ENCODE results near the gene ANKRD37.
A peak's percentile ranks its signal among the peaks of the same experiment; 100 is the strongest.

Gene ANKRD37

DNA sequence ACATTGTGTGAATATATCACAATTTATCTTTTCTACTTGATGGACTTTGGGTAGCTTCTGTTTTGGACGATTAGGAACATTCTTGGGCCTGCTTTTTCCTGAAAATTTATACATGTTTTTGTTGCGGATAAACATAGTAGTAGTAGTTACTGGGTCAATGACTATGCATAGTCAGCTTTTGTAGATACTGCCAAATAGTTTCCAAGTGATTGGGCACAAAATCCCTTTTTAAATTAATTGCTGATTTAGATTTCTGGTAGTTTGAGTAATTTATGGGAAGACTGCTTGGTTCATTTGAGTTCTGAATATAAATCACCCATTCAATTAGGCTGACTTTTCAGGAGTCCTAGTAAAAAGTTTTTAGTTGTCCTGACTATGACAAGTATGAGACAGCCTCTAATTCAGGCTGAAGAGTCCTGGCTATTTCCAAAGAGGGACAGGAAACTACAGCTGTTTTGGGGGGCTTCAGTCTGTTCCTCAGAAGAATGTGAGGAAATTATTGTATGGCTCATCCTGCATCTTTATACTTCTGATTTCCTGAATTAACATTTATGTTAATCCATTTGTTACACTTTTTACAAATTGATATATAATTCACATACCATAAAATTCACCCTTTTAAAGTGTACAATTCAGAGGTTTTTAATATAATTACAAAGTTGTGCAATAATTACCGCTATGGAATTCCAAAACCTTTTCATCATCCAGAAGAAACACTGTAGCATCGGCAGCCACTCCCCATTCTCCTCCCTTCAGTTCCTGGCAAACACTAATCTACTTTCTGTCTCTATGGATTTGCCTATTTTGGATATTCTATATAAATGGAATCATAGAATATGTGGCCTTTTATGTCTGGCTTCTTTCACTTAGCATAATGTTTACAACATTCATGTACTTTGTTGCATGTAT lies 15.1 kb upstream of the ANKRD37 start:
- DNase-seq = no peak

- no peak for DNase-seq
Observed at GRCh38 chr4:185382754-185383153, 13.9 kb upstream of the ANKRD37 start.

DNA sequence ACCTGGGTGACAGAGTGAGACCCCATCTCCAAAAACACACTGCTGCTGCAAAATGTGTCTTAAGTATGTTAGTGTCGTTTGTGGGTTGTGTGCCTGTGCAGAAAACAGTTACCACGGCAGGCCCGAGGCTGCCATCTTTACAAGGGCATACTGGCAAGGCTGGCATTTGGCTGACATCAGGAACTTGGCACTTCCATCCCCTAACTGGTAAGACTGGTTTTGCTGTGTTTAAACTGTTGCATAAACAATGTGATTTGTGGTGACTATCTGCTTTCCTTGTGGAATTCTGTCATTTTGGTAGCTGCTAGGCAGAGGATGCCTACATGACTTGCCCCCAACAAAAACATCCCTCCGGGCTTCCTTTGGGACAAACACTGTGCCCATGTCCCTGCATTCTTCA lies 13.2 kb upstream of the ANKRD37 start:
- DNase-seq = no peak

DNA sequence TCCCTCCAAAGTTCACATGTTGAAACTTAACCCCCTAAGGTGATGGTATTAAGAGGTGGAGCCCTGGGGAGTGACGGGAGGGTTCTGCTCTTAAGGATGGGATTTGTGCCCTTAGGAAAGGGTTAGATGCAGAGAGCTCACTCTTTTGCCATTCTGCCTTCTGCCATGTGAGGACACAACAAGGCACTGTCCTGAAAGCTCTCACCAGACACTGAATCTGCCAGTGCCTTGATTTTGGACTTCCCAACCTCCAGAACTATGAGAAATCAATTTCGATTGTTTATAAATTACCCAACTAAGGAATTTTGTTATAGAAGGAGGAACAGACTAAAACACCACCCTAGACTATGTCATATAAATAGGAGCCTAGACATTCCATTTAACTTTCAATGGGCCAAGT lies 12.6 kb upstream of the ANKRD37 start:
- DNase-seq = no peak

DNA sequence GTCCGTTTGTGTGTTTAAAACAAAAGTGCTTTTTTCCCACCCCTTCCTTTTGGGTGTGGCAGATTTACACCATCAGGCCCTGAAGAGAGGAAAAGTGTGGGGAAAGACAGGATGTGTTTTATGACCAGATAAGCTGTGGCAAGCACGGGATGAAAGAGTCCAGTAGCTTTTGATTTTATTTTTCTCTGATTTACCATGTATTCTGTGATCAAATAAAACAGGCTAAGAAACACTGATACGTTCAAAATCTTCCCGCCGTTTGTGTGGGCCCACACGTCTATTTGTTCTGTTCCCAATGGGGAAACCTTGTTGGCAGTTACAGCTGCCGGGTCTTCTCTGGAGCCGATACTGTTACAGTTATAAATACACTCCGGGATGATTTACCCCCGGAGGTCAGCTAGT lies 11.7 kb upstream of the ANKRD37 start:
- no peak for DNase-seq

GRCh38 chr4:185387957-185388356 lies 8.7 kb upstream of the ANKRD37 start:
- DNase-seq = no peak

DNA sequence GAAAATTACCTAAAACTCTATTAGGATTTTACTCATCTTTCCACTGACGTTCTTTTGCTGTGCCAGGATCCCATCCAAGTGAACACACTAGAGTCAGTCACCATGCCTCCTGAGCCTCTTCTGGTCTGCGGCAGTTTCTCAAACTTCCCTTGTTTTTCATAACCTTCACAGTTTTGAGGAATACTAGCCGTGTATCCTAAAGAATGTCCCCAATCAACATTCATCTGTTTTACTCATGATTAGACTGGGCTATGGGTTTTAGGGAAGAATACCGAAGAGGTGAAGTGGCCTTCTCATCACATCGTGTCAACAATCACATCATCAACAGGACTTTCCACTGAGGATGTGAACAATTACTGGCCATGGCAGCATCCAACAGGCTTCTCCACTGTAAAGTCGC lies 5.7 kb upstream of the ANKRD37 start:
- no peak for DNase-seq

DNA sequence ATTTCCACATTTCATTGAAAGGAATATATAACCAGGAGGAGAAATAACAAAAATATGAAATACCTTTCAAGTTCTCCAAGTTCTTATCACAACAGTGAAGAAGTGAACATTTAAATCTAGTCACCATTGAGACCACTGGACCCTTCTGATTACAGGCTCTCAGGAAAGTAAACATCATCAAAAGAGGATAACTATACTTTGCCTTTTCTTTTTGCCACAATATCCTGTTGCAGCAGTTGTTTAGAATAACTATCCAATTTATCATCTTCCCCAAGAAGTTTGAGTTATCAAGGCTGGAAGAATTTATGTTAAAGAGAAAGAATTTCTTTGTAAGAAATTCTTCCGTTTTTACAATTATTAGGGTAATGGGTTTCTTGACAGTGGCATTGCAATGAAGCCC lies 4.5 kb upstream of the ANKRD37 start:
- no peak for DNase-seq

DNA sequence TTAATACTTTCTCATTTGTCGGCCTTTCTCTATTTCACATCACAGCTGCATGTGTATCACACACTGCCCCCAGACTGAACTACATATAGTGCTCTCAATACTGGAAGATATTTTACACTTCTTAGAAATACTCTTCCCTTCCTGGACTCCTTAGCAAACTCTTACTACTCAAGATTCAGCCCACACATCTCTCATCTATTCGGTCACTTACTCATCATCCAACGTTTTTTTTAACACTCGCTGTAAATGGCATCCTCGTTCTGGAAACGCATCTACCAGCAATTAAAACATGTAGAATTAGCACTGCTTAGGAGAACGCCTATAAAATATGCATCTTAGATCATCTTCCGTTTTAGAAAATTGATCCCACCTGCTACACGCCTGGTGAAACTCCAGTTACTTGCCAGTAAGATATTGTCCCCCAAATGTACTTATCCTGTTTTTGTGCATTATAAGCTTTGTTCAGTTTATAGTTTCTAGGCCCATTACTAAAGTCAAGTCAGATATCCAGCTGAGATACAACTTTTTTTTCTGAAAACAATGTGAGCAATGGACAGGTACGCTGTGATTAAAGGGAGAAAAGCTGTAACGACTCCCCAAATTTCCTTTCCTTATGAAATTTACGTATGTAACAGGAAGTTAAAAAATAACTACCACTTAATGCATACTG lies 1.9 kb upstream of the ANKRD37 start:
- no peak for DNase-seq

DNA sequence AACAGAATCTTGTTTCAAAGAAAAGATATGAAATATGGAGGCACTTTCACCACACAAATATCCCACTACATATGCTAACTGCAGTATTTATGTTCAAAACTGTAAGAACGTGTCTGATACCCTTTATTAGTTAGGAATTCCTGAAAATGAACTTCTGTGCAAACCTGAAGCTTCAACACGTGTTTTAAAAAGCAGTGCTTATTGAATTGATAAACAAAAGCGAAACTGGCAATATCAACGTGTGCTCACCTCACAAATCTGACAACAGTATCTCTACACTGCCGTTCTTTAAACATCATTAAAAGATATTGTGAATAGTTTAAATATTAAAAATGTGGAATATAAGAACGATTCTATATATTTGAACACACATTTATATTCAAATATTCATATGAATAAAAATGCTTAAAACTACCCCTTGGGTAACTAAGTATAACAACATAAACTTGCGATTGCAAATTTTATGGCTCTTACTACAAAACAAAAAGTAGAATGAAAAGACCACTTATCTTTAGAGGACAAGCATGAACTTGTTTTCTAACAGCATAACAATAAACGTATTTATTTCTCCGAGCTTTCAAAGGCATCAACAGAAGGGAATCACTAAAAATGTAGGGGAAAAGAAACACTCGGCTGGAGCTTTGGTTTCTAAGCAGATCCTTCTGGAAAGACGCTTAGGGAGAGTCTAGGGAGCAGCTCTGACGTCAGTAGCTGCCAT lies 1.2 kb upstream of the ANKRD37 start, which contains the start of gene LRP2BP:
TSS of gene LRP2BP (minus strand) at position 687 of the 718 bp plus-strand sequence. CDS start 17,738 bp downstream, outside the sequence.
- no peak for DNase-seq

- peak; percentile 87 to 94 (median 90) for DNase-seq
Observed at GRCh38 chr4:185395956-185396723, 501 bp upstream of the ANKRD37 start.

GRCh38 chr4:185398618-185399017 lies 2.0 kb downstream of the ANKRD37 start:
- DNase-seq = no peak

- DNase-seq = no peak
Observed at GRCh38 chr4:185399466-185399865, 2.8 kb downstream of the ANKRD37 start.

- DNase-seq = no peak
Observed at GRCh38 chr4:185404031-185404430, 7.4 kb downstream of the ANKRD37 start.

DNA sequence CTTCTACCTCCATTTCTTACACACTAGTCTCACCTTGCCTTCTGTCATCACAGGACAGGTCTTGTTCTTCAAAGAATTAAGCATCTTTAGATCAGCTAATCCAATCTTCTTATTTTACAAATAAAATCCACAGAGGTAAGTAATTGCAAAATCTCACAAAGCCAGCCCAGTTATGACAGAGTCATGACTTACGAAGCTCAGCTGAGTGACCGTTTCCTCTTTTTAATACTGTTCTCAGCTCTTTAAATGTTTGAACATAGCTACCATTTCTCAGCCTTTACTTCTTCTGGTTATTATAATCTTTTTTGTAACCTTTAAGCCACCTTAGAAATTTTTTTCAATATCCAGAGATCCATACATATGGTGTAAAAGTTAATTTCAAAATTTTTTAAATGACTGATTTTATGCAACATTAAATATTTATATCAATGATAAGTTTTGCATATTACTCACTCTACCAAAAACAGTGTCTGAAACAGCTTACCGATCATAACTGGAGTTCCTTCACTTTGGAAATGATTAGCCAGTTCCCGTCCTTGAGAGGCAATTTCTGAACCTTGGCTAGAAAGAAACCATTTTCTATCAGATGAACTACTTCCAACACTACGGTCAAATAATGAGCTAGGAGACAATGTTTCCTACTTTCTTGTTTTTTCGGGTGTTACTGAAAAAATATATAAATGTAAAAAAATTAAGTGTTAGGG lies 8.8 kb downstream of the ANKRD37 start:
- DNase-seq = no peak

DNA sequence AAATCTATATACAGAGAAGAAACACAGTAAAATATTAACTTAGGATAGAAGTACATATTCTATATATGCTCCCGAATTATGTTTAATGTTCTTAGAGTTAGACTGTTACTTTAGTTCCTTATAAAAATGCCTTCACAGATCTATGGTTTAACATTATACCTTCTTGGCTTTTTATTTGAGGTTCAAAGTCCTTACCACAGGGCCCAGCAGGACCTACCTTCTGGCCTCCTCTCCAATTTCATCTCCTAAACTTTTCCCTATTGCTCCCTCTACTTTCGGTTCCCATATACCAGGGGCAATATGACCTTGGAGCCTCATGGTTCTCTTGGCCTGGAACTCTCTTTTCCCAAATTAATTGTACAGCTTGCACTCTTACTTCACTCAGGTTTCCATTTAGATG lies 11.8 kb downstream of the ANKRD37 start:
- DNase-seq = no peak

DNA sequence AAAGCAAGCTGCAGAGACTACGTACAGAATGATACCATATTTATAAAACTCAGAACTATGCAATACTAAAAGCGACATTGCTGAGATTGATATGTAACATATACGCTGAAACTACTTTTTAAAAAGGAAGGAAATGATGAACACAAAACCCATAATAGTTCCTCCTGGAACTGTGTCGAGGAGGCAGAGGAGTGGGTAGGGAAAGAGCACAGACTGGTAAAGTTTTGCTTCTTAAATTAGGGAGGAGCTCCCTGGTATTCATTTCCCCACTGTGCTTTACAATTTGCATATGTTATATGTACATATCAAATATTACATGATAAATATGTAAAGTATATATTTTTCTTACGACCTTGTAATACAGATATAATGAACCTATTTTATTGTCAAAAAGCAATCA lies 15.2 kb downstream of the ANKRD37 start:
- DNase-seq = no peak

DNA sequence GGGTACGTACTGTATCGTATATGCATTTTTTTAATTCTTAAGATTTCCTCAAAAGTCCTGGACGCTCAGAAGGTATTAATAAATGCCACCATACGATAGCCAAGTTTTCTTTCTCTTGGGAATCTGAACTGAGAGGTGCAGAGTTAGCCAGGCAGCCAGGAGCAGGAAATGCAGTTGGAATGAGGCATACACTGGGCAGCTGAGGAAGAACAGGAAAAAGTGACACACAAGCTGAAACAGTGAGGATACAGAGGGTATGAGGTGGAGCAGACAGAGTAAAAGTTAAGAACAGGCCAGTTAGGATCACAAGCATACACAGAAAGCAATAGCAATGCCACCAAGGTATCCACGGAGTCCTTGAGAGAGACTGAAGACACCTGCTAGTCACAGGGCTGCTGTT lies 15.8 kb downstream of the ANKRD37 start:
- no peak for DNase-seq

DNA sequence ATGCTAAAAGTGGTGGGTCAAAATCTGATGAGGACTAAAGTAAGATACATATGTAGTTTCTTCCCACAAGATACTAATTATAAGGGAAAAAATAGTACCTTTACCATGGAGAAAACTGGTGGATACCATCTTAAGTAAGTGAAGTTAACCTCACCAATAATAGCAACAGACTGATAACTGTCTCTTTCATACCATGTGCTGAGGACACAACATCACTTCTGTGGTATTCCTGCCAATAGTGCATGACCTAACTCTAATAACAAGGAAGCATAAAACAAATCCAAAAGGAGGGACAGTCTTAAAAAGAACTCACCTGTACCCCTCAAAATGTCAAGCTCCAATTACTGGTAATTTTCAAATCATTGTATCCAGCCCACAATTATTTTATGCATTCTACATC lies 20.3 kb downstream of the ANKRD37 start:
- DNase-seq = no peak

GRCh38 chr4:185421366-185422124 lies 24.9 kb downstream of the ANKRD37 start:
- no peak for DNase-seq

GRCh38 chr4:185424905-185425646 lies 28.4 kb downstream of the ANKRD37 start:
- DNase-seq = no peak
